Temporal lobe (tissue), 2 donors: ENCODE measurements around the gene ARFGAP3. TPM values are rescaled to one million over a fixed set of nuclear protein-coding genes. Genes with fewer than 3 reads are reported as not detected.

Source experiments
- small RNA-seq: library from RNA; depleted of rRNA; stranded (forward); fragments of <200 nt; gene quantifications from one replicate; pipeline ENCODE3, GENCODE V24; 2014; ENCODE audit warnings: low replicate concordance
- total RNA-seq: library from RNA; depleted of rRNA; stranded (reverse); fragments of >200 nt; gene quantifications from one replicate; pipeline ENCODE4 v1.2.3, GENCODE V29; 2014

The ARFGAP3 gene
- total RNA-seq, 1 donor from 2014 or later, result 50.9 TPM

Small RNA genes lying within 50 kb of the gene (small RNA-seq; reads per million reads assigned to genes)
- gene RF00019, result not detected

Other genes with a start within 250 kb of the ARFGAP3 start
- gene POLDIP3, start 242.4 kb downstream of the ARFGAP3 start, total RNA-seq, result 28.5 TPM
- 0.49 TPM for gene ATP5MGL, start 216.7 kb downstream of the ARFGAP3 start, total RNA-seq
- 15.5 TPM for gene CYB5R3, start 207.9 kb downstream of the ARFGAP3 start, total RNA-seq
- gene A4GALT, start 136.4 kb downstream of the ARFGAP3 start, total RNA-seq, result 0.49 TPM
- gene PACSIN2, start 157.9 kb upstream of the ARFGAP3 start, total RNA-seq, result 21.9 TPM
- gene TTLL1, start 232.1 kb upstream of the ARFGAP3 start, total RNA-seq, result 44.5 TPM